ENCODE results near the gene LRRC49.
"Not testable (repeated sequence)": the region's sequence is repeated elsewhere in the genome, so short reads cannot be mapped to it uniquely, and the experiment has no call there.

The LRRC49 gene

DNA sequence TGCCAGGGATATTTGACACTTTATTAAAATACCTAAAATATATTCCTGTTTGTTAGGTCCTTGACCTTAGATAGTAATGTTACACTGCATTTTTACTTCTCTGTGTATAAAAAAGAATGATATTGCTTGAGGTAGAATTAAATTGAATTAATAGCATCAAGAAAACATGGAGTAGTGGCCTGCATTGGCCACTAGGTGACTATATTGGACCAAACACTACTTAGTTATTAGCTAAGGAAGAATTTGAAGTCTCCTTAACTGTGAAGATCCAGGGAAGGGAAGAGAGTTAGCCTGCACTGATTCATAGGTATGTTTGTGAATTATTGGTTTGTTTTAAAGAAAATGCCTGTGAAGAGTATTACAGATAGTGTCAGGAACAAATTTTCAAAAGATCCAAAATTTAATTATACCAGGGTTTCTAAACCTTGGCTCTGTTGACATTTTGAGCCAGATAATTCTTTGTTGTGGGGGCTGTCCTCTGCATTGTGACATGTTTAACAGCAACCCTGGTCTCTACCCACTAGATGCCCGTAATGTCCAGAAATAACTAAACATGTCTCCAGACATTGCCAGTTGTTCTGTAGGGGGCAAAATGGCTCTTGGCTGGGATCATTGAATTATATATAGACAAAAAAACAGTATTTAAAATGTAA, 119.0 kb downstream of the LRRC49 start:
- FAIRE-seq (peak; percentile 74), DNase-seq (ENCODE audit: insufficient read length) (no peak)
- no peak for TF ChIP-seq POLR2AphosphoS5 (IDR thresholded peaks at IDR 0.05; ENCODE audit: low read depth, low read length)
- no peak for TF ChIP-seq TAF1 (IDR thresholded peaks at IDR 0.05; ENCODE audit: borderline replicate concordance, low read depth, low read length)
- no peak for TF ChIP-seq POLR2A (IDR thresholded peaks at IDR 0.05; ENCODE audit: low read depth, low read length)

GRCh38 chr15:71013446-71013845, 120.8 kb downstream of the LRRC49 start:
- DNase-seq (ENCODE audit: insufficient read length) (no peak), FAIRE-seq (peak; percentile 79)
- TF ChIP-seq POLR2A (IDR thresholded peaks at IDR 0.05; ENCODE audit: low read depth, low read length) = no peak
- TF ChIP-seq TAF1 (IDR thresholded peaks at IDR 0.05; ENCODE audit: borderline replicate concordance, low read depth, low read length) = no peak
- TF ChIP-seq POLR2AphosphoS5 (IDR thresholded peaks at IDR 0.05; ENCODE audit: low read depth, low read length) = no peak

- TF ChIP-seq TAF1 (IDR thresholded peaks at IDR 0.05; ENCODE audit: borderline replicate concordance, low read depth, low read length) (no peak), POLR2A (IDR thresholded peaks at IDR 0.05; ENCODE audit: low read depth, low read length) (no peak), POLR2AphosphoS5 (IDR thresholded peaks at IDR 0.05; ENCODE audit: low read depth, low read length) (no peak)
- FAIRE-seq = no peak
- DNase-seq (ENCODE audit: insufficient read length) = no peak
These were observed 122.7 kb downstream of the LRRC49 start for GRCh38 chr15:71015342-71015741.

GRCh38 chr15:71031232-71031631, 138.6 kb downstream of the LRRC49 start:
- FAIRE-seq = not testable (repeated sequence)

DNA sequence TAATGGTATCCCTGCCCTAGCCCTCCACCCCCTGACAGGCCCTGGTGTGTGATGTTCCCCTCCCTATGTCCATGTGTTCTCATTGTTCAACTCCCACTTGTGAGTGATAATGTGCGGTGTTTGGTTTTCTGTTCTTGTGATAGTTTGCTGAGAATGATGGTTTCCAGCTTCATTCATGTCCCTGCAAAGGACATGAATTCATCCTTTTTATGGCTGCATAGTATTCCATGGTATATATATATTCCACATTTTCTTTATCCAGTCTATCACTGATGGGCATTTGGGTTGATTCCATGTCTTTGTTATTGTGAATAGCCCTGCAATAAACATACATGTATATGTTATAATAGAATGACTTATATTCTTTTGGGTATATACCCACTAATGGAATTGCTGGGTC, 142.9 kb downstream of the LRRC49 start:
- not testable (repeated sequence) for FAIRE-seq; DNase-seq (ENCODE audit: insufficient read length)

More at GRCh38 chr15:71031232-71031631, 138.6 kb downstream of the LRRC49 start:
- not testable (repeated sequence) for DNase-seq (ENCODE audit: insufficient read length)

DNA sequence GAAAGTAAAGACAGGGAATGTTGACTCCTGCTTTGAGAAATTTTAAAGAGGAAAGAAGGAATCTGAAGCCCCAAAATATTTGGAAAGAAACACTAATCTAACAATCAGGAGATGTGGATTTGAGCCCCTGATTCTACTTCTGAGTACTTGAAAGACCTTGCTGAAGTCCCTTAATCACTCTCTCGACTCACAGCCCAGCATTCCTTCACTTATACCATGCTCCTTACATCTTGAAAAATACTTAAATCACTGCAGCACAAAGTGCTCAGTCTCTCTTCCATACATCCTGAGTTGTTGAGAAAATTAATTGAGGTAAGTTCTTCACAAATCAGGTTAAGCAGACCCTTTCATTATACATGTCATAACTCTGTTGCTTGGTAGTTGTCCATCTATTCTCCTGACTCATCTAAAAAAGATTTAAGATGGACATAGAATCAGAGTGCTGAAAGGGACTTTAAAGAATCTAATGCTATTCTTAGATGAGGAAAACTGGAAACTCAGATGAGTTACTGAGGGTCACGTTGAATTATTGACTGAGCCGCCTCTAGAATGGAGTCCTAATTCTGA, 149.8 kb downstream of the LRRC49 start:
- FAIRE-seq = no peak
- TF ChIP-seq POLR2AphosphoS5 (IDR thresholded peaks at IDR 0.05; ENCODE audit: low read depth, low read length) (no peak), POLR2A (IDR thresholded peaks at IDR 0.05; ENCODE audit: low read depth, low read length) (no peak), TAF1 (IDR thresholded peaks at IDR 0.05; ENCODE audit: borderline replicate concordance, low read depth, low read length) (no peak)
- no peak for DNase-seq (ENCODE audit: insufficient read length)

DNA sequence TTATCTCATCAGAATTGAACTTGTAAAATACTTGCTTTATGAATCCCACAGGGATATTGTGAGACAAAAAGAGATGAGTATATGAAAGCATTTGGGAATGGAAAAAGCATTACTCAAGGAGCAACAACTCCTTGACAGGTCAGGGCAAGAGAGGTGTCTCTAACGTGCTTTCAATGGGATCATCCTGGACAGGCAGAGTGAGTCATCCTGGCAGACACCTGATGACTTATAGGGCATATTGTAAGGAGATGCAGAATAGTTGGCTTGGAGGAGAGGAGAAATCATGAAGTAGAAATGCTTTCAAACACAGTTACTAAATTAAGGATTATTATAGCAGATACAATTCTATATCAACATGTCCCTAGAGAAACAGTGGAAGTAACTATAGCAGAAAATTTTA, 150.7 kb downstream of the LRRC49 start:
- FAIRE-seq = no peak
- no peak for DNase-seq (ENCODE audit: insufficient read length)
- TF ChIP-seq TAF1 (IDR thresholded peaks at IDR 0.05; ENCODE audit: borderline replicate concordance, low read depth, low read length) (no peak), POLR2AphosphoS5 (IDR thresholded peaks at IDR 0.05; ENCODE audit: low read depth, low read length) (no peak), POLR2A (IDR thresholded peaks at IDR 0.05; ENCODE audit: low read depth, low read length) (no peak)

- DNase-seq (ENCODE audit: insufficient read length) = no peak
- no peak for FAIRE-seq
- TF ChIP-seq POLR2AphosphoS5 (IDR thresholded peaks at IDR 0.05; ENCODE audit: low read depth, low read length) (no peak), TAF1 (IDR thresholded peaks at IDR 0.05; ENCODE audit: borderline replicate concordance, low read depth, low read length) (no peak), POLR2A (IDR thresholded peaks at IDR 0.05; ENCODE audit: low read depth, low read length) (no peak)
These were observed 151.4 kb downstream of the LRRC49 start for GRCh38 chr15:71044006-71044405.

DNA sequence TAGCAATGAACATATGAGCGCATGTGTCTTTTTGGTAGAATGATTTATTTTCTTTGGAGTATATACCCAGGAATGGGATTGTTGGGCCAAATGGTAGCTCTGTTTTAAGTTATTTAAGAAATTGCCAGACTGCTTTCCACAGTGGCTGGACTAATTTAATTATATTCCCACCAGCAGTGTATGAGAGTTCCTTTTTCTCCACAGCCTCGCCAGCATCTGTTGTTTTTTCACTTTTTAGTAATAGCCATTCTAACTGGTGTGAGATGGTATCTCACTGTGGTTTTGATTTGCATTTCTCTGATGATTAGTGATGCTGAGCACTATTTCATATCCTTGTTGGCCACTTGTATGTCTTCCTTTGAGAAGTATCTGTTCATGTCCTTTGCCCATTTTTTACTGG, 153.5 kb downstream of the LRRC49 start:
- not testable (repeated sequence) for DNase-seq (ENCODE audit: insufficient read length); FAIRE-seq

DNA sequence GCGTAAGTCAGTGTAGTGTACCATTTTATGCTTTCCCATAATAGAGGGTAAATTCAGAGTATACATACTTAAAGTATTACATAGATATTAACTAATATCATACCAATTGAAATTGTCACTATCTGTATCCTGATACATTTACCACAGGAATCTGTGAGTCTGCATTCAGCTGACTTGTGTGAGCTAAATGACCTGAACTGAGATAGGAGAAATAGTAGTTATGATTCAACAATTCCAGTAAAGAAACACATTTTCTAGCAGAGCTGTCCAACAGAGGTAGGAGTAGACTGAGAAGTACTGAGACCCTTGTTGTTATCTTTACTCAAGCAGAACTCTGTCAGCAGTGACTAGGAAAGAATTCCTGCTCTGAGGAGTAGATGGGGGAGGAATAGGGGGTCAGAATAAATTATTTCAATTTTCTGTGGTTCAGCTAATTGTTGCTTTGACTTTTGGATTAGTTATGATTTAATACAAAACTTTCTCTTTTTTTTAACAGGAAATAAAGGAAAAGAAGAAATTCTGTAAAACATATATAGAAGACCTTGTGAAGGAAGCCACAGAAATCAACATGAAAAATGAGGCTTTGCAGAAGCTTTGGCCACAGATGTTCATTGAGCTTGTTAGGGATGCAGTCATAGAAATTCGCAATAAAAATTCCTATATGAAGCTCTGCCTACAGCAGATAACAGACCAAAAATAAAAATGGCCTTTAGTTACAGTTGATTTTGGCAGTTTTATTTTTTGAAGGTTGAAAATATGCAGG, 156.5 kb downstream of the LRRC49 start:
- TF ChIP-seq TAF1 (IDR thresholded peaks at IDR 0.05; ENCODE audit: borderline replicate concordance, low read depth, low read length) (no peak), POLR2AphosphoS5 (IDR thresholded peaks at IDR 0.05; ENCODE audit: low read depth, low read length) (no peak), POLR2A (IDR thresholded peaks at IDR 0.05; ENCODE audit: low read depth, low read length) (no peak)
- DNase-seq (ENCODE audit: insufficient read length) (no peak), FAIRE-seq (no peak)

DNA sequence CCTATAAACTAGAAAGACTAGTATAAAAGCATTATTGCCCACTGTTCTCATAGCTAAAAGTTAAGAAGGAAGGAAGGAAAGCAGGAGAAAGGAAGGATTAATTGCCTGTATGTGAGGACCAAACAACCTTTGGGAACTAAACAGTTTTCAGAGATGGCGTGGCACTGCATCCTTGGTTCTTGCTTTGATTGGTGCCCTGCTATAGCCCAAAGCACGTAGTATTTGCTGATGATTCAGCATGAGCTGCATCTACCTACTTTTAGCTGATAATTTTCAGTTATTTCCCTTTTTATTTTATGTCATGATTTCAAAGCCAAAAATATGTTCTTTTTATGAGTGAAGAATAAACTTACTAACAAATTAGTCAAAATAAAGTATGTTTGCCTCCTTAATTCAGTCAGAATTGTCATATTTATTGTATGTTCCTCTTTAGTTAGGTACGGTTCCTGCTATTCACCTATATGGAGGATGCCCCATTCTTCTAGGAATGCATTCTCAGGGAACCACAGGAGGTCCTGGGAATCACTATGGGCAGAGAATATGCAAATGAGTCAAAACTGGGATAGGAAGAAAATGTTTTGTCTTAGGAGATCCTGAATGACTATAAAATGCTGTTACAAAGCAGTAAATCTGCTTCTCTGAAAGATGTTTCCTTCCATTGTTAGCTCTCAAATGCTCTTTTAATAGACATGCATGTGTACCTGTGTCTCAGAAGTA, 157.2 kb downstream of the LRRC49 start:
- no peak for FAIRE-seq

DNA sequence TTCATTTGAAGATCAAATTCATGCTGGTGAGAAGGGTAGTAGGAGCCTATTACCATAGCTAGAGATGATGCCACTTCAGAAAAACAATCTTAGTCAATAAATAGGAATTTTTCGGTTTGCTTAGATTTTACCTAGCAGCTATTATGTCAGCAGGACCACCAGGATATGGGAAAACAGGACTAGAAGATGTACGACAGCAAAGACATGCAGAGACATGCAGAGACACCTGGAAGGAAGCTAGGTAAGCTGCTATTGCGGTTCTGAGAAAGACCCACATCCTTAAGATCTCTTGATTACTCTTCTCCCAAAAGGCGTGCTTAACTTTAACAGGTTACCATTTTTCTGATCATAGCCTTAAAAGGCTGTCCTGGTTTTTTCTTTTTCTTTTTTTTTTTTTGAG, 157.8 kb downstream of the LRRC49 start:
- FAIRE-seq (no peak), DNase-seq (ENCODE audit: insufficient read length) (no peak)
- no peak for TF ChIP-seq TAF1 (IDR thresholded peaks at IDR 0.05; ENCODE audit: borderline replicate concordance, low read depth, low read length)
- no peak for TF ChIP-seq POLR2A (IDR thresholded peaks at IDR 0.05; ENCODE audit: low read depth, low read length)
- TF ChIP-seq POLR2AphosphoS5 (IDR thresholded peaks at IDR 0.05; ENCODE audit: low read depth, low read length) = no peak

More for the DNA sequence above, 157.2 kb downstream of the LRRC49 start:
- no peak for DNase-seq (ENCODE audit: insufficient read length)
- TF ChIP-seq TAF1 (IDR thresholded peaks at IDR 0.05; ENCODE audit: borderline replicate concordance, low read depth, low read length) (no peak), POLR2AphosphoS5 (IDR thresholded peaks at IDR 0.05; ENCODE audit: low read depth, low read length) (no peak), POLR2A (IDR thresholded peaks at IDR 0.05; ENCODE audit: low read depth, low read length) (no peak)
